Neutrophil (primary cell): ENCODE data around the gene DST.

Experiments
- H3K27ac ChIP-seq: fragments of 200-600 bp; sonication (generic); 2 replicates; pipeline ENCODE4 v1.5.1; 2016; ENCODE audit warnings: mild to moderate bottlenecking, moderate library complexity
- H3K27me3 ChIP-seq: fragments of 200-600 bp; sonication (generic); 2 replicates; pipeline ENCODE4 v1.6.0; 2016; ENCODE audit warnings: mild to moderate bottlenecking
- H3K36me3 ChIP-seq: fragments of 200-600 bp; sonication (generic); 2 replicates; pipeline ENCODE4 v1.5.1; 2017
- H3K4me1 ChIP-seq, 2 experiments: fragments of 200-600 bp in 1 of 2; sonication (generic) in 1 of 2; 1 replicate in 1 of 2; 2 replicates in 1 of 2; pipeline versions ENCODE4 v1.5.1 to v1.6.1; 2013 to 2016; ENCODE audit warnings: low read depth in 1 of 2, low read length in 1 of 2, mild to moderate bottlenecking in 1 of 2, moderate library complexity in 1 of 2; ENCODE audit not compliant: control insufficient read depth in 1 of 2, insufficient read depth in 1 of 2
- H3K4me3 ChIP-seq, 2 experiments: fragments of 200-600 bp in 1 of 2; sonication (generic) in 1 of 2; 1 replicate in 1 of 2; 2 replicates in 1 of 2; pipeline ENCODE4 v1.5.1; 2013 to 2016; ENCODE audit warnings: low read depth in 1 of 2, low read length in 1 of 2, mild to moderate bottlenecking in 1 of 2, moderate library complexity in 1 of 2
- H3K9me3 ChIP-seq: fragments of 200-600 bp; sonication (generic); 2 replicates; pipeline ENCODE4 v1.5.1; 2016
- TF ChIP-seq, protein P1 (sequence below): fragments of 200-600 bp; sonication (generic); IDR thresholded peaks from 2 replicates; pipeline ENCODE4 v1.5.1; 2016; ENCODE audit warnings: antibody characterized with exemption

The DST gene

DNA sequence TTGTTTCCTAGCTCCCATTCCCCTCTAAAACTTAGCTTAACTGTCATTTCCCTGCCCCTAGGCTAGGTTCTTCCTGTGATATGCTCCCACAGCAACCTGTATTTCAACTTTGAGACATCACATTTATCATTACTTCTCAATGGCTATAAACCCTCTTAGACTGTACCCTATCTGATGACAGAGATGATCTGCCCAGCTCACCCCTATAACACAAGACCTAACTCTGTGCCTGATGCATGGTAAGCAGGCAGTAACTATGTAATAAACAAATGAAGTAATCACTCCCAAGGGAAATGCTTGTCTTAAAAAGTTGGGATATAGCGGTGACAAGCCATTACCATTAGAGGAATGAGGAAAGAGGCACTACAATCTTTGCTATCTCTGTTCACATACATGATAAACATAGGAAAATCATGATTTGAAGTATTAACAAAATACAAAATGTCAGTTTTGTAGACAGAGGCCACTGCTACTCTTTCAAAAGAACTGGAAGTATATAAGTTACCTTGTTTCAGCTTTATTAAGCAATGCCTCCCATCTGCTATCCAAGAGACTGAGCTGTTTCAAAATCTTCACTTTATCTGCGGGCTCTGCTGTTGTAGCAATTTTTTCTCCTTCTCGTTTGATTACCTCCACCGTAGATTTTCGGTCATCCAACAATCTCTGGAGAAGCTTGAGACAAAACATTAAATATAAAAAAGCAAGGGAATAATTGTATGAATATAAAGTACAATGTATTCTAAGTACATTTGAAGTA lies 110.7 kb downstream of the DST start:
- Histone ChIP-seq H3K9me3 (no peaks in the 10 kb centered on the region), H3K4me1 (no peaks in the 10 kb centered on the region), H3K27ac (no peak overlapping the region), H3K36me3 (no peaks in the 10 kb centered on the region), H3K27me3 (no peaks in the 10 kb centered on the region), H3K4me3 (no peak overlapping the region)
- TF ChIP-seq, protein P1, sequence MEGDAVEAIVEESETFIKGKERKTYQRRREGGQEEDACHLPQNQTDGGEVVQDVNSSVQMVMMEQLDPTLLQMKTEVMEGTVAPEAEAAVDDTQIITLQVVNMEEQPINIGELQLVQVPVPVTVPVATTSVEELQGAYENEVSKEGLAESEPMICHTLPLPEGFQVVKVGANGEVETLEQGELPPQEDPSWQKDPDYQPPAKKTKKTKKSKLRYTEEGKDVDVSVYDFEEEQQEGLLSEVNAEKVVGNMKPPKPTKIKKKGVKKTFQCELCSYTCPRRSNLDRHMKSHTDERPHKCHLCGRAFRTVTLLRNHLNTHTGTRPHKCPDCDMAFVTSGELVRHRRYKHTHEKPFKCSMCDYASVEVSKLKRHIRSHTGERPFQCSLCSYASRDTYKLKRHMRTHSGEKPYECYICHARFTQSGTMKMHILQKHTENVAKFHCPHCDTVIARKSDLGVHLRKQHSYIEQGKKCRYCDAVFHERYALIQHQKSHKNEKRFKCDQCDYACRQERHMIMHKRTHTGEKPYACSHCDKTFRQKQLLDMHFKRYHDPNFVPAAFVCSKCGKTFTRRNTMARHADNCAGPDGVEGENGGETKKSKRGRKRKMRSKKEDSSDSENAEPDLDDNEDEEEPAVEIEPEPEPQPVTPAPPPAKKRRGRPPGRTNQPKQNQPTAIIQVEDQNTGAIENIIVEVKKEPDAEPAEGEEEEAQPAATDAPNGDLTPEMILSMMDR: no peak

DNA sequence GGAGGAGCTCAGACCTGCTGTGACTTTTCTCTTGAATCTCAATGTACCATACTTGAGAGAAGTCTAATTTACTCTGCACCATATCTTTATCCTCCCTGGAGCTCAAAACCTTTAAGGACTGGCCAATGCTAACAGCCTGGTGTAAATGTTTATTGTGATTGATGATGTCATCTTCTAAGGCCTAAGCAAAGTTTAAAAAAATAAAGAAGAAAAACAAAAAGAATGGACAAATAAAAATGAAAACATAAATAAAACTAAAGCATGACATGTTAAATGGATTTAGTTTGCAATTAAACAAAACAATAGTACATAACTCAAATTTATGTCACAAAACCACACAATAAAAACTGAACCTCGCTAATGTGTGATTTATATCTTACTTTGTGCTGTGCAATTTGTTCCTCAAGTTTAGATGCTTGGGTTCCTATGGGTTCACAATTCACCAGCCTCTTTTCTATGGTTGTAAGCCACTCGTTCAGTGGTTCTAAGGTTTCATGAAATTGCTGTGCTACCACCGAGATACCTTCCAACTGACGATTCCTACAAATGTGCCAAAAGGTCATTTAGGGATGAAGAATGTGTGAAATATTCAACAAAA lies 113.0 kb downstream of the DST start:
- H3K36me3 ChIP-seq: no peaks in the 10 kb centered on the region
- H3K27ac ChIP-seq: no peak overlapping the region
- H3K4me3 ChIP-seq: no peak overlapping the region
- no peaks in the 10 kb centered on the region for H3K4me1 ChIP-seq
- H3K9me3 ChIP-seq: no peaks in the 10 kb centered on the region
- TF ChIP-seq, protein P1: no peak
- no peaks in the 10 kb centered on the region for H3K27me3 ChIP-seq

DNA sequence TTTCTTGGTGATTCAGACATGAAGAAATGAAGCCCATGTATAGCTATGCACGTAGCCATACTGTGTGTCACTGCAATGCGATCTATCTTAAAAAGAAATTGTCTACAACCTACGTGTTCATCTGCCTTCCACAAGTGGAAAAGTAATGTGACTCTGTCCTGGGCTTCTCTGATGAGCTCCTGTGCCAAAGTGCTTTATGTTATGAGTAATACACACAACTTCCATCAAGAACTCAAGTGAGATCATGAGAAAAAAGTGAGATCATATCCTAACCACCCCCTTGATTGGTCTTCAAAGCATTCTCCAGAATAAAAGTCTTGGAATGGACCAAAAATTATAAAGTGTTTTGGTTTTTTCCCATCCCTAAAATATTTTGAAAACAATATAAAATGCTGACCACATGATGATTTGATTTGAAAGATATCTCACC lies 114.3 kb downstream of the DST start:
- no peaks in the 10 kb centered on the region for H3K36me3 ChIP-seq
- no peaks in the 10 kb centered on the region for H3K27me3 ChIP-seq
- no peak overlapping the region for H3K27ac ChIP-seq
- H3K4me1 ChIP-seq: no peaks in the 10 kb centered on the region
- TF ChIP-seq, protein P1: no peak
- no peak overlapping the region for H3K4me3 ChIP-seq
- H3K9me3 ChIP-seq: no peaks in the 10 kb centered on the region

DNA sequence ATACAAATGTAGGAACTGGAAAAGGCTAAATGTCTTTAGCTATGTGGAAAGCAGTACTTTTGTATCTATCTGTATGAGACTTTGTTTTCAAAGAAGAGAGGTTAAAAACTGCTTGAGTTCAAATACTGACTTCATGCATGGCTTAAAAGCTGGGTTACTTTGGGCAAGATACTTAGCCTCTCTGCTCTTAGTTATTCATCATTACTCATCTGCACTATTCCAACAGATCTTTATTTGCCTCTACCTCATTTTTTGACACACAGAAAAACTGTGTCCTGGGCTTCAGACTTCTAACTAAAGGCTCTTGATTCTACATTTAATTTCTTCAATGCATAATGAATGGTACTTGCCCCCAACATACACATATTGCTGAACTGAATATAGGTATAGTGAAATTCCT lies 114.8 kb downstream of the DST start:
- Histone ChIP-seq H3K27ac (no peak overlapping the region), H3K9me3 (no peaks in the 10 kb centered on the region), H3K36me3 (no peaks in the 10 kb centered on the region), H3K4me3 (no peak overlapping the region), H3K27me3 (no peaks in the 10 kb centered on the region), H3K4me1 (no peaks in the 10 kb centered on the region)
- TF ChIP-seq, protein P1: no peak

DNA sequence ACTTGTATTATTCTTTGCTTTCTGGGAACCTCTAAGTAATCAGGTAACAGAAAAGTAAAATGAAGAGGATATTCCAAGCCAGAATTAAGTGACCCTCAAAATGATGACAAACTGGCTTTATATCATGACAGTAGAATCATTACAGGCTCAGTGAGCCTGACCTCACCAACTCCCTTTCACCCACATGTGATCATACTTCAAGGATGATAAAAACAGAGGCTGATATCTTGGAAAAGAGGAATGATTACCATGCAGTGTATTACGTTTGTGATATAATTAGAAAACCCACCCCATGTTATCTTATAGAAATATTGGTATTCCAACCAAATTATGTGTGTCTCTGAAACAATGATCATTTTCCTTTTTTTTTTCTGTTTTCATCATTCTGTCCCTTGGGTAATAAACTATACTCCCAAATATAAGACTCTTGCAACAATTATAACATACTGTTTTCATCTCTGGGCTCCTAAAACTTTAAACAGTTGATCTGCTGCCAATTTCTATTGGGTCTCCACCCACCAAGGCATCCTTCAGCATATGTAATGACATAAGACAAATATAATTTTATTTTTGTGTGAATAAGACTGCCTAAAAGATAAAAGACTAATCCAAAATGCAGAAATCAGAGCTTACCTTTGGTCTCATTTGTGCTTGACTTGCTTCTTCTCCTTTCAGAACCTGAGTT lies 115.7 kb downstream of the DST start:
- no peaks in the 10 kb centered on the region for H3K4me1 ChIP-seq
- H3K4me3 ChIP-seq: no peak overlapping the region
- TF ChIP-seq, protein P1: no peak
- no peaks in the 10 kb centered on the region for H3K27me3 ChIP-seq
- no peak overlapping the region for H3K27ac ChIP-seq
- no peaks in the 10 kb centered on the region for H3K36me3 ChIP-seq
- H3K9me3 ChIP-seq: no peaks in the 10 kb centered on the region
